Colonic mucosa (tissue), 4 donors: ENCODE data around the gene FLT3. TPM values are rescaled to one million over a fixed set of nuclear protein-coding genes. Genes with fewer than 3 reads are reported as not detected.
A peak's percentile ranks its signal among the peaks of the same experiment; 100 is the strongest.
"Not testable (repeated sequence)": the region's sequence is repeated elsewhere in the genome, so short reads cannot be mapped to it uniquely, and the experiment has no call there.

ENCODE experiments used
- DNase-seq: peaks from one replicate; pipeline ENCODE4 v3.0.0-alpha.2; 2020
- H3K27ac ChIP-seq: fragments of 200-600 bp; one replicate; pipeline ENCODE4 v1.8.0; 2021
- H3K27me3 ChIP-seq: fragments of 200-600 bp; one replicate; pipeline ENCODE4 v1.8.0; 2021
- H3K36me3 ChIP-seq: fragments of 200-600 bp; one replicate; pipeline ENCODE4 v1.8.0; 2021
- H3K4me1 ChIP-seq: fragments of 200-600 bp; one replicate; pipeline ENCODE4 v1.8.0; 2021; ENCODE audit warnings: mild to moderate bottlenecking
- H3K4me3 ChIP-seq: fragments of 200-600 bp; one replicate; pipeline ENCODE4 v1.8.0; 2021
- H3K9ac ChIP-seq, 2 donors: one replicate each; pipeline ENCODE4 v1.7.0; 2013; ENCODE audit warnings: control low read depth in 2 of 2, low read depth in 2 of 2, low read length in 2 of 2
- H3K9me3 ChIP-seq: fragments of 200-600 bp; one replicate; pipeline ENCODE4 v1.8.0; 2021
- CTCF ChIP-seq: fragments of 200-600 bp; IDR thresholded peaks from one replicate; pipeline ENCODE4 v1.8.0; 2022; ENCODE audit warnings: antibody characterized with exemption, mild to moderate bottlenecking
- intact Hi-C: fragments of 100-400 bp; cut with DNase I; formaldehyde crosslinking; loops from one replicate; pipeline ENCODE4 v1.14.1; 2022
- total RNA-seq, 2 donors: library from RNA; stranded (reverse); fragmentation: NEBNext Ultra II Directional in 1 of 2; extraction: Animal tissue kit (Norgen Biotek cat#: 25700) in 1 of 2; gene quantifications; one replicate each; pipeline ENCODE4 v1.2.1, GENCODE V29; 2021
- donor health status: healthy.
- donor health status: DM: no; HTN: no; CAD: no.
- donor health status: DM: no; HTN: no; CAD: no.

FLT3 gene
- total RNA-seq, 2 donors from 2014 or later: 0.19 TPM; not detected in 1

- Histone ChIP-seq H3K4me1 (peaks cover 5% of the 10 kb centered on the region), H3K9ac (peak overlapping the region; percentile 98 to 100), H3K27me3 (peaks cover 34% of the 10 kb centered on the region), H3K9me3 (no peaks in the 10 kb centered on the region), H3K36me3 (no peaks in the 10 kb centered on the region), H3K27ac (peak overlapping the region; percentile 91), H3K4me3 (peak overlapping the region; percentile 75)
- TF ChIP-seq CTCF: no peak
- intact Hi-C loops: no loop called here
- DNase-seq: peak; percentile 37
Observed at GRCh38 chr13:27965343-27965739, 135.0 kb downstream of the FLT3 start.

GRCh38 chr13:27964741-27965323 is 135.5 kb downstream of the FLT3 start:
- Histone ChIP-seq H3K36me3 (no peaks in the 10 kb centered on the region), H3K27me3 (peaks cover 38% of the 10 kb centered on the region), H3K4me3 (peak overlapping the region; percentile 75), H3K9me3 (no peaks in the 10 kb centered on the region), H3K4me1 (peaks cover 9% of the 10 kb centered on the region), H3K27ac (peak overlapping the region; percentile 91), H3K9ac (peak overlapping the region; percentile 98 to 100)
- no peak for TF ChIP-seq CTCF
- DNase-seq: peak; percentile 23
- intact Hi-C loops: no loop called here

GRCh38 chr13:27964206-27964605 is 136.2 kb downstream of the FLT3 start:
- Histone ChIP-seq H3K27me3 (peaks cover 42% of the 10 kb centered on the region), H3K4me3 (peak overlapping the region; percentile 75), H3K27ac (peak overlapping the region; percentile 91), H3K9ac (peak overlapping the region; percentile 98 to 100)
- H3K9me3 ChIP-seq, H3K4me1 ChIP-seq, intact Hi-C loops, H3K36me3 ChIP-seq: not testable (repeated sequence)
- peak; percentile 46 for DNase-seq

- H3K36me3 ChIP-seq: no peaks in the 10 kb centered on the region
- H3K27me3 ChIP-seq: peaks cover 34% of the 10 kb centered on the region
- peak overlapping the region; percentile 75 for H3K4me3 ChIP-seq
- H3K9me3 ChIP-seq: no peaks in the 10 kb centered on the region
- H3K9ac ChIP-seq: peak overlapping the region in 1 of 2 donors; percentile 100
- no peak for TF ChIP-seq CTCF
- H3K4me1 ChIP-seq: peaks cover 9% of the 10 kb centered on the region
- peak; percentile 26 for DNase-seq
- intact Hi-C loops: no loop called here
- H3K27ac ChIP-seq: peak overlapping the region; percentile 91
Observed at GRCh38 chr13:27963491-27963890, 136.9 kb downstream of the FLT3 start.

- Histone ChIP-seq H3K4me3 (no peak overlapping the region), H3K9me3 (no peaks in the 10 kb centered on the region), H3K36me3 (no peaks in the 10 kb centered on the region), H3K27ac (peak overlapping the region; percentile 91), H3K4me1 (peaks cover 9% of the 10 kb centered on the region), H3K9ac (peak overlapping the region; percentile 13 to 100), H3K27me3 (peaks cover 29% of the 10 kb centered on the region)
- intact Hi-C loops: no loop called here
- TF ChIP-seq CTCF: no peak
- DNase-seq: peak; percentile 28
Observed at GRCh38 chr13:27962982-27963381, 137.4 kb downstream of the FLT3 start.

GRCh38 chr13:27962128-27962841 is 138.1 kb downstream of the FLT3 start:
- intact Hi-C loops: no loop called here
- H3K36me3 ChIP-seq: no peaks in the 10 kb centered on the region
- H3K4me3 ChIP-seq: no peak overlapping the region
- peak overlapping the region; percentile 91 for H3K27ac ChIP-seq
- peak; percentile 65 for DNase-seq
- no peaks in the 10 kb centered on the region for H3K9me3 ChIP-seq
- peaks cover 23% of the 10 kb centered on the region for H3K27me3 ChIP-seq
- H3K4me1 ChIP-seq: peaks cover 9% of the 10 kb centered on the region
- no peak for TF ChIP-seq CTCF
- peak overlapping the region; percentile 12 to 100 for H3K9ac ChIP-seq
